ENCODE results near the gene WDFY3.
"Not testable (repeated sequence)": the region's sequence is repeated elsewhere in the genome, so short reads cannot be mapped to it uniquely, and the experiment has no call there.

Gene WDFY3

GRCh38 chr4:84809946-84810345 is 156.5 kb downstream of the WDFY3 start:
- TF ChIP-seq CTCF (conservative IDR thresholded peaks at IDR 0.05) (no peak), ZFX (IDR thresholded peaks at IDR 0.05) (no peak)
- no peak overlapping the region for H3K27ac ChIP-seq

GRCh38 chr4:84808332-84808731 is 158.2 kb downstream of the WDFY3 start:
- H3K27ac ChIP-seq = no peak overlapping the region
- no peak for TF ChIP-seq CTCF (conservative IDR thresholded peaks at IDR 0.05)
- no peak for TF ChIP-seq ZFX (IDR thresholded peaks at IDR 0.05)

- not testable (repeated sequence) for H3K27ac ChIP-seq
Measured at GRCh38 chr4:84806541-84806940, 159.9 kb downstream of the WDFY3 start.

GRCh38 chr4:84804136-84804535 is 162.4 kb downstream of the WDFY3 start:
- no peak for TF ChIP-seq CTCF (conservative IDR thresholded peaks at IDR 0.05)
- no peak for TF ChIP-seq ZFX (IDR thresholded peaks at IDR 0.05)
- H3K27ac ChIP-seq = no peak overlapping the region

- TF ChIP-seq ZFX (IDR thresholded peaks at IDR 0.05) (no peak), CTCF (conservative IDR thresholded peaks at IDR 0.05) (no peak)
- no peak overlapping the region for H3K27ac ChIP-seq
Measured at GRCh38 chr4:84803720-84804119, 162.8 kb downstream of the WDFY3 start.

- no peak overlapping the region for H3K27ac ChIP-seq
- no peak for TF ChIP-seq CTCF (conservative IDR thresholded peaks at IDR 0.05)
- TF ChIP-seq ZFX (IDR thresholded peaks at IDR 0.05) = no peak
Measured at GRCh38 chr4:84803116-84803515, 163.4 kb downstream of the WDFY3 start.

GRCh38 chr4:84800256-84800655 is 166.2 kb downstream of the WDFY3 start:
- TF ChIP-seq ZFX (IDR thresholded peaks at IDR 0.05) = no peak
- no peak for TF ChIP-seq CTCF (conservative IDR thresholded peaks at IDR 0.05)
- H3K27ac ChIP-seq = no peak overlapping the region

GRCh38 chr4:84799318-84799717 is 167.2 kb downstream of the WDFY3 start:
- no peak overlapping the region for H3K27ac ChIP-seq
- TF ChIP-seq ZFX (IDR thresholded peaks at IDR 0.05) = no peak
- TF ChIP-seq CTCF (conservative IDR thresholded peaks at IDR 0.05) = no peak

Measured in C4-2B (cell line).